Sigmoid colon (tissue), 4 donors: ENCODE measurements around the gene PRKAB2.

Experiments
- CTCF ChIP-seq, 4 experiments: fragments of 450-650 bp in 3 of 4; fragments of 200-600 bp in 1 of 4; IDR thresholded peaks; one replicate each; pipeline ENCODE4 v1.5.1; 2016 to 2019; ENCODE audit warnings: antibody characterized with exemption in 4 of 4, mild to moderate bottlenecking in 3 of 4, moderate library complexity in 2 of 4
- EP300 ChIP-seq, 4 donors: sonication (generic); formaldehyde crosslinking; IDR thresholded peaks; one replicate each; pipeline ENCODE4 v1.6.1; 2017; ENCODE audit warnings: antibody characterized with exemption in 4 of 4
- POLR2A ChIP-seq, 2 donors: fragments of 450-650 bp; IDR thresholded peaks; one replicate each; pipeline ENCODE4 v1.6.1; 2016; ENCODE audit warnings: antibody characterized with exemption in 2 of 2, mild to moderate bottlenecking in 2 of 2, moderate library complexity in 2 of 2
- POLR2AphosphoS5 ChIP-seq, 4 donors: sonication (generic); formaldehyde crosslinking; IDR thresholded peaks; one replicate each; pipeline ENCODE4 v1.6.1; 2017; ENCODE audit warnings: antibody characterized with exemption in 4 of 4

- TF ChIP-seq CTCF (IDR thresholded peaks at IDR 0.05) (no peak), POLR2A (IDR thresholded peaks at IDR 0.05) (no peak), POLR2AphosphoS5 (IDR thresholded peaks at IDR 0.05) (no peak), EP300 (IDR thresholded peaks at IDR 0.05) (no peak)
Observed at GRCh38 chr1:147111381-147112130, 60.7 kb downstream of the PRKAB2 start.
